Breast epithelium (tissue), 3 donors: ENCODE measurements around the gene HOXA11.

ENCODE experiments used
- POLR2A ChIP-seq: fragments of 450-650 bp; IDR thresholded peaks from one replicate; pipeline ENCODE4 v1.6.1; 2016; ENCODE audit warnings: antibody characterized with exemption, mild to moderate bottlenecking, moderate library complexity
- POLR2AphosphoS5 ChIP-seq, 3 donors: sonication (generic); formaldehyde crosslinking; IDR thresholded peaks; one replicate each; pipeline ENCODE4 v1.6.1; 2017; ENCODE audit warnings: antibody characterized with exemption in 3 of 3
- TF ChIP-seq, protein P1 (sequence below), 3 donors: fragments of 450-650 bp; IDR thresholded peaks; one replicate each; pipeline ENCODE4 v1.5.1; 2016 to 2017; ENCODE audit warnings: antibody characterized with exemption in 3 of 3, mild to moderate bottlenecking in 3 of 3, moderate library complexity in 3 of 3

- TF ChIP-seq, protein P1, sequence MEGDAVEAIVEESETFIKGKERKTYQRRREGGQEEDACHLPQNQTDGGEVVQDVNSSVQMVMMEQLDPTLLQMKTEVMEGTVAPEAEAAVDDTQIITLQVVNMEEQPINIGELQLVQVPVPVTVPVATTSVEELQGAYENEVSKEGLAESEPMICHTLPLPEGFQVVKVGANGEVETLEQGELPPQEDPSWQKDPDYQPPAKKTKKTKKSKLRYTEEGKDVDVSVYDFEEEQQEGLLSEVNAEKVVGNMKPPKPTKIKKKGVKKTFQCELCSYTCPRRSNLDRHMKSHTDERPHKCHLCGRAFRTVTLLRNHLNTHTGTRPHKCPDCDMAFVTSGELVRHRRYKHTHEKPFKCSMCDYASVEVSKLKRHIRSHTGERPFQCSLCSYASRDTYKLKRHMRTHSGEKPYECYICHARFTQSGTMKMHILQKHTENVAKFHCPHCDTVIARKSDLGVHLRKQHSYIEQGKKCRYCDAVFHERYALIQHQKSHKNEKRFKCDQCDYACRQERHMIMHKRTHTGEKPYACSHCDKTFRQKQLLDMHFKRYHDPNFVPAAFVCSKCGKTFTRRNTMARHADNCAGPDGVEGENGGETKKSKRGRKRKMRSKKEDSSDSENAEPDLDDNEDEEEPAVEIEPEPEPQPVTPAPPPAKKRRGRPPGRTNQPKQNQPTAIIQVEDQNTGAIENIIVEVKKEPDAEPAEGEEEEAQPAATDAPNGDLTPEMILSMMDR (IDR thresholded peaks at IDR 0.05) = no peak
- TF ChIP-seq POLR2A = no peak
- TF ChIP-seq POLR2AphosphoS5 (IDR thresholded peaks at IDR 0.05) = no peak
Measured at GRCh38 chr7:27170426-27171324, 14.4 kb downstream of the HOXA11 start.
